ENCODE data around the gene EFCAB5. TPM values are rescaled to one million over a fixed set of nuclear protein-coding genes. Genes with fewer than 3 reads are reported as not detected.

Gene EFCAB5
- total RNA-seq, 1 experiment from 2014 or later, result 0.96 TPM

DNA sequence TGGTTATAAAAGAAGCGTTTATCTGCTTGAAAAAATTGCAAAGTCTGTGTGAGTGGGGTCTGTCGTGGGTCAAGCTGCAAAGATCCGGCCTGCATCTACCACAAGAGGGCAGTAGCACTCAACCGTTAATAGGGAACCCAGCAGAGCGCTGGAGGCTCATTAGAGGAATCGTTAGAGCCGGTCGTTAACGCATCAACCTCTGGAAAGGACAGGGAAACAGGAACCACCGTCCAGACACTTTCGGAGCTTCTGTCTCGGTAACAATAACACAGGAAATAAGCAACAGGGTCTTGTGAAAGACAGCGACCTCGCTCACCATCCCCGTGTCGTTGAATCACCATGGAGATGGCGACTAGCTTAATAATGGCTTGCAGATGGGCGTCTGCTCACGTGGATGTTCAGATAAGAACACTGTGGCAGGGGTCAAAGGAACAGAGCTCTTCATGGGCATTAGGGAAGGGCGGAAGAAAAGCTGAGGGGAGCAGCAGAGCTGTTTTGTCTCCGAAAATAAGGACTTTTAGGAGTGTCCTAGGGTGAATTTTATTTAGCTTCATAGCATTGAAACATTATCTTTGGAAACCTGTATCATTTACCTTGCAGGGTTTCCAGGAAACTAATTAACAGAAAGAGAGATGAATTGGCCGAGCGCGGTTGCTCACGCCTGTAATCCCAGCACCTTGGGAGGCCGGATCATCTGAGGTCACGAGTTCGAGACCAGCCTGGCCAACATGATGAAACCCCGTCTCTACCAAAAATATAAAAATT lies 163.3 kb downstream of the EFCAB5 start:
- Mint-ChIP-seq H3K27ac (ENCODE audit: low read depth, unreplicated experiment) (no peak overlapping the region), H3K36me3 (ENCODE audit: insufficient read depth, unreplicated experiment) (no peaks in the 10 kb centered on the region), H3K4me3 (ENCODE audit: unreplicated experiment) (peak overlapping the region; percentile 66), H3K4me1 (ENCODE audit: insufficient read depth, unreplicated experiment) (peaks cover 5% of the 10 kb centered on the region), H3K27me3 (ENCODE audit: insufficient read depth, unreplicated experiment) (no peaks in the 10 kb centered on the region), H3K9me3 (ENCODE audit: unreplicated experiment) (no peaks in the 10 kb centered on the region)
- ChIA-PET POLR2A (interaction anchor here (0.5 to 2.8 kb wide), 11 partner anchors 9 to 743 kb away, joined by 3 to 24 read pairs (median 3); partner anchors contain the start of gene NSRP1), CTCF (interaction anchor here (0.5 to 5.7 kb wide), 56 partner anchors 10 to 1431 kb away, joined by 3 to 70 read pairs (median 4); partner anchors contain the start of genes BLMH, NSRP1 and SLC6A4)
- intact Hi-C loops (cut with micrococcal nuclease), result loop anchor here (1.0 to 10.0 kb wide), 3 partner anchors 132 to 620 kb away; no protein-coding TSS in a partner anchor
- TF ChIP-seq, protein P1, sequence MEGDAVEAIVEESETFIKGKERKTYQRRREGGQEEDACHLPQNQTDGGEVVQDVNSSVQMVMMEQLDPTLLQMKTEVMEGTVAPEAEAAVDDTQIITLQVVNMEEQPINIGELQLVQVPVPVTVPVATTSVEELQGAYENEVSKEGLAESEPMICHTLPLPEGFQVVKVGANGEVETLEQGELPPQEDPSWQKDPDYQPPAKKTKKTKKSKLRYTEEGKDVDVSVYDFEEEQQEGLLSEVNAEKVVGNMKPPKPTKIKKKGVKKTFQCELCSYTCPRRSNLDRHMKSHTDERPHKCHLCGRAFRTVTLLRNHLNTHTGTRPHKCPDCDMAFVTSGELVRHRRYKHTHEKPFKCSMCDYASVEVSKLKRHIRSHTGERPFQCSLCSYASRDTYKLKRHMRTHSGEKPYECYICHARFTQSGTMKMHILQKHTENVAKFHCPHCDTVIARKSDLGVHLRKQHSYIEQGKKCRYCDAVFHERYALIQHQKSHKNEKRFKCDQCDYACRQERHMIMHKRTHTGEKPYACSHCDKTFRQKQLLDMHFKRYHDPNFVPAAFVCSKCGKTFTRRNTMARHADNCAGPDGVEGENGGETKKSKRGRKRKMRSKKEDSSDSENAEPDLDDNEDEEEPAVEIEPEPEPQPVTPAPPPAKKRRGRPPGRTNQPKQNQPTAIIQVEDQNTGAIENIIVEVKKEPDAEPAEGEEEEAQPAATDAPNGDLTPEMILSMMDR (IDR thresholded peaks at IDR 0.05; ENCODE audit: unreplicated experiment), result peak; percentile 88
- DNase-seq (ENCODE audit: unreplicated experiment), result peak; percentile 80
- no TSS peak for BruUV-seq (replicated peaks)

DNA sequence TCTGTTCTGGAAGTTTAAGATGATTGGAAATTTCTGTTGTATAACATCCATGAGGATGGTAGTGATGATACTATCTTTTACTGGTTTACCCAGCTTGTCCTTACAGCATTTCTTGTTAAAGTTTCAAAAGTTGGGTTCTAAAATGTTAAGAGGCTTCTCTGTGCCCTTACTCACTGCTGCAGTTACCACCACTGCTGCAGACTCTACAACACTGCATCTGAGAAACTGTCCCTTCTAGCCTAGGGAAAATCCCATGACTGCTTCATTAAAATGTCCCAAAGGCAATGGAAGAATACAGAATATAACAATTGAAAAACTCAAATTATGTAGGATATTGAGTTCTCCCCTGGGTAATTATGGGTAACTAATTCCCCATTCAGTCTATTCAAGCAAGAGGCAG lies 171.4 kb downstream of the EFCAB5 start:
- intact Hi-C loops (cut with micrococcal nuclease), result no loop called here

GRCh38 chr17:30113213-30113612 lies 171.8 kb downstream of the EFCAB5 start:
- ChIA-PET POLR2A (interaction anchor here (0.6 to 4.0 kb wide), 7 partner anchors 8 to 711 kb away, joined by 3 to 17 read pairs (median 3); partner anchors contain the start of genes CRLF3 and GOSR1), CTCF (interaction anchor here (0.6 to 3.6 kb wide), 4 partner anchors 8 to 1783 kb away, joined by 3 to 45 read pairs (median 6); no protein-coding TSS in a partner anchor)
- H3K27ac Mint-ChIP-seq (ENCODE audit: low read depth, unreplicated experiment), result no peak overlapping the region
- H3K4me1 Mint-ChIP-seq (ENCODE audit: insufficient read depth, unreplicated experiment), result no peaks in the 10 kb centered on the region
- BruUV-seq (replicated peaks), result no TSS peak
- H3K4me3 Mint-ChIP-seq (ENCODE audit: unreplicated experiment), result no peak overlapping the region
- DNase-seq (ENCODE audit: unreplicated experiment), result peak; percentile 63
- TF ChIP-seq, protein P1 (IDR thresholded peaks at IDR 0.05; ENCODE audit: unreplicated experiment), result no peak
- intact Hi-C loops (cut with micrococcal nuclease), result no loop called here
- peaks cover 10% of the 10 kb centered on the region for H3K36me3 Mint-ChIP-seq (ENCODE audit: insufficient read depth, unreplicated experiment)
- no peaks in the 10 kb centered on the region for H3K9me3 Mint-ChIP-seq (ENCODE audit: unreplicated experiment)
- no peaks in the 10 kb centered on the region for H3K27me3 Mint-ChIP-seq (ENCODE audit: insufficient read depth, unreplicated experiment)

More for the DNA sequence above, 171.4 kb downstream of the EFCAB5 start:
- H3K27me3 Mint-ChIP-seq (ENCODE audit: insufficient read depth, unreplicated experiment), result no peaks in the 10 kb centered on the region
- H3K9me3 Mint-ChIP-seq (ENCODE audit: unreplicated experiment), result no peaks in the 10 kb centered on the region
- ChIA-PET POLR2A (interaction anchor here (1.4 to 4.0 kb wide), 2 partner anchors 8 to 712 kb away, joined by 3 to 17 read pairs; partner anchors contain the start of gene CRLF3), CTCF (interaction anchor here (1.4 to 3.6 kb wide), 2 partner anchors 8 to 19 kb away, joined by 8 to 45 read pairs; no protein-coding TSS in a partner anchor)
- no TSS peak for BruUV-seq (replicated peaks)
- DNase-seq (ENCODE audit: unreplicated experiment), result no peak
- no peak overlapping the region for H3K27ac Mint-ChIP-seq (ENCODE audit: low read depth, unreplicated experiment)
- H3K4me3 Mint-ChIP-seq (ENCODE audit: unreplicated experiment), result no peak overlapping the region
- H3K36me3 Mint-ChIP-seq (ENCODE audit: insufficient read depth, unreplicated experiment), result peaks cover 7% of the 10 kb centered on the region
- H3K4me1 Mint-ChIP-seq (ENCODE audit: insufficient read depth, unreplicated experiment), result no peaks in the 10 kb centered on the region
- TF ChIP-seq, protein P1 (IDR thresholded peaks at IDR 0.05; ENCODE audit: unreplicated experiment), result no peak

- Mint-ChIP-seq H3K4me1 (ENCODE audit: insufficient read depth, unreplicated experiment) (peaks cover 14% of the 10 kb centered on the region), H3K27me3 (ENCODE audit: insufficient read depth, unreplicated experiment) (no peaks in the 10 kb centered on the region), H3K36me3 (ENCODE audit: insufficient read depth, unreplicated experiment) (peaks cover 39% of the 10 kb centered on the region), H3K4me3 (ENCODE audit: unreplicated experiment) (peak overlapping the region; percentile 97), H3K9me3 (ENCODE audit: unreplicated experiment) (no peaks in the 10 kb centered on the region), H3K27ac (ENCODE audit: low read depth, unreplicated experiment) (peak overlapping the region; percentile 100)
- CTCF ChIA-PET, result interaction anchor here (1.0 to 3.6 kb wide), 2 partner anchors 11 to 12 kb away, joined by 11 to 45 read pairs; no protein-coding TSS in a partner anchor
- intact Hi-C loops (cut with micrococcal nuclease), result no loop called here
- no peak for DNase-seq (ENCODE audit: unreplicated experiment)
- POLR2A ChIA-PET, result interaction anchor here (0.9 to 4.0 kb wide), 8 partner anchors 11 to 265 kb away, joined by 3 to 24 read pairs (median 8); no protein-coding TSS in a partner anchor
- TSS peak; percentile 93 for BruUV-seq (replicated peaks)
- TF ChIP-seq, protein P1 (IDR thresholded peaks at IDR 0.05; ENCODE audit: unreplicated experiment), result no peak
Measured at GRCh38 chr17:30116345-30116660, 174.9 kb downstream of the EFCAB5 start.

All from MCF 10A (cell line).